AG04450 (cell line): Measurements from ENCODE around the gene IMMP2L. TPM values are rescaled to one million over a fixed set of nuclear protein-coding genes. Genes with fewer than 3 reads are reported as not detected.

Experiments used
- CTCF ChIA-PET: fragments of 300-600, 350-600 bp; formaldehyde crosslinking; extraction: SDS; loops from one replicate; lab custom pipeline; 2022; ENCODE audit warnings: antibody characterized with exemption, inconsistent platforms; lab: Charles Lee
- POLR2A ChIA-PET: fragments of 350-600 bp; formaldehyde crosslinking; extraction: SDS; loops from one replicate; lab custom pipeline; 2021; ENCODE audit warnings: antibody characterized with exemption, inconsistent platforms; lab: Yijun Ruan, JAX
- DNase-seq: peaks from one replicate; pipeline ENCODE4 v3.0.0-alpha.2; 2011; ENCODE audit warnings: low read depth, low spot score
- H3K27ac ChIP-seq: one replicate; pipeline ENCODE4 v1.5.1; 2012; ENCODE audit warnings: low read depth, low read length, control low read depth
- H3K27me3 ChIP-seq: one replicate; pipeline ENCODE4 v1.6.0; 2012; ENCODE audit warnings: low read length; ENCODE audit not compliant: control insufficient read depth, insufficient read depth
- H3K4me3 ChIP-seq: 2 replicates; pipeline ENCODE4 v1.5.1; 2011; ENCODE audit warnings: mild to moderate bottlenecking, low read depth, low read length, control low read depth
- H3K9me3 ChIP-seq: 2 replicates; pipeline ENCODE4 v1.5.1; 2012; ENCODE audit warnings: low read length; ENCODE audit not compliant: control insufficient read depth, insufficient read depth
- CTCF ChIP-seq: IDR thresholded peaks from 2 replicates; pipeline ENCODE4 v1.5.1; 2011; ENCODE audit warnings: low read depth, low read length, control low read depth, inconsistent platforms
- polyA plus RNA-seq: library from polyadenylated mRNA; depleted of rRNA; stranded (reverse); fragments of >200 nt; gene quantifications from 2 replicates; pipeline ENCODE4 v1.2.3, GENCODE V29; 2011

Gene IMMP2L
- polyA plus RNA-seq, 1 experiment = 8.0 TPM

GRCh38 chr7:111229181-111229740 lies 333.0 kb downstream of the IMMP2L start:
- no peak overlapping the region for H3K4me3 ChIP-seq
- ChIA-PET CTCF (no interaction called here), POLR2A (no interaction called here)
- H3K27ac ChIP-seq = no peak overlapping the region
- no peak for TF ChIP-seq CTCF
- H3K9me3 ChIP-seq = no peaks in the 10 kb centered on the region
- DNase-seq = no peak
- H3K27me3 ChIP-seq = no peaks in the 10 kb centered on the region

- Histone ChIP-seq H3K4me3 (no peak overlapping the region), H3K27ac (no peak overlapping the region), H3K27me3 (no peaks in the 10 kb centered on the region), H3K9me3 (no peaks in the 10 kb centered on the region)
- DNase-seq = no peak
- no peak for TF ChIP-seq CTCF
- CTCF ChIA-PET = no interaction called here
- POLR2A ChIA-PET = no interaction called here
Measured at GRCh38 chr7:111228437-111228836, 333.9 kb downstream of the IMMP2L start.

GRCh38 chr7:111226800-111227199 lies 335.5 kb downstream of the IMMP2L start:
- no peak for DNase-seq
- Histone ChIP-seq H3K27ac (no peak overlapping the region), H3K27me3 (no peaks in the 10 kb centered on the region), H3K4me3 (no peak overlapping the region), H3K9me3 (no peaks in the 10 kb centered on the region)
- TF ChIP-seq CTCF = no peak
- POLR2A ChIA-PET = no interaction called here
- CTCF ChIA-PET = no interaction called here

- TF ChIP-seq CTCF = no peak
- Histone ChIP-seq H3K27ac (no peak overlapping the region), H3K9me3 (no peaks in the 10 kb centered on the region), H3K4me3 (no peak overlapping the region), H3K27me3 (no peaks in the 10 kb centered on the region)
- DNase-seq = no peak
- ChIA-PET POLR2A (no interaction called here), CTCF (no interaction called here)
Measured at GRCh38 chr7:111224354-111225231, 337.7 kb downstream of the IMMP2L start.

GRCh38 chr7:111223802-111224253 lies 338.5 kb downstream of the IMMP2L start:
- no peak for DNase-seq
- no peaks in the 10 kb centered on the region for H3K9me3 ChIP-seq
- TF ChIP-seq CTCF = no peak
- H3K27ac ChIP-seq = no peak overlapping the region
- ChIA-PET CTCF (no interaction called here), POLR2A (no interaction called here)
- no peak overlapping the region for H3K4me3 ChIP-seq
- H3K27me3 ChIP-seq = no peaks in the 10 kb centered on the region
